Activated CD8-positive, alpha-beta memory T cell treated with anti-CD3 and anti-CD28 coated beads for 1 hour (primary cell): ENCODE data around the gene TMEM89.
A peak's percentile ranks its signal among the peaks of the same experiment; 100 is the strongest.

Experiments
- DNase-seq, 2 donors: peaks; one replicate each; pipeline ENCODE4 v3.0.0-alpha.2; 2020; ENCODE audit warnings: low read depth in 1 of 2; ENCODE audit errors: extremely low read depth in 1 of 2

TMEM89 gene

GRCh38 chr3:48619541-48620524 lies 1.7 kb downstream of the TMEM89 start:
- no peak for DNase-seq

DNA sequence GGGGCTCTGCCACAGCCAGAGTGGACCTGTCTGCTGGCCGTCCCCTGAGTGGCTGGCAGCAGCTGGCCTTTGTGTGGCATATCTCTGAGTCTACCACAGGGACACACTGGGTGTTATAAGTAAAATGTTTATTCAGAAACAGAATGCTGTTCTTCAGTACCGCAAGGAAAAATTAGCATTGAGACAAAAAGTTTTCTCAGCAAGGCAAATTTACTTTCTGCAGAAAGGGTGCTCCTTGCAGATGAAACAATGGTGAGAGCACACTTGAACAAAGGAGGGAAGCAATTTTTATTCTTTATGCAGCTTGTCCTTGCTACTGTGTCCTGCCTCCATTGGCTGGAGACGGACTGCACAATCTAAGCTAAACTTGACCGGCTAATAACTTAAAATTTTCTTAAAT lies 4.0 kb downstream of the TMEM89 start:
- no peak for DNase-seq

DNA sequence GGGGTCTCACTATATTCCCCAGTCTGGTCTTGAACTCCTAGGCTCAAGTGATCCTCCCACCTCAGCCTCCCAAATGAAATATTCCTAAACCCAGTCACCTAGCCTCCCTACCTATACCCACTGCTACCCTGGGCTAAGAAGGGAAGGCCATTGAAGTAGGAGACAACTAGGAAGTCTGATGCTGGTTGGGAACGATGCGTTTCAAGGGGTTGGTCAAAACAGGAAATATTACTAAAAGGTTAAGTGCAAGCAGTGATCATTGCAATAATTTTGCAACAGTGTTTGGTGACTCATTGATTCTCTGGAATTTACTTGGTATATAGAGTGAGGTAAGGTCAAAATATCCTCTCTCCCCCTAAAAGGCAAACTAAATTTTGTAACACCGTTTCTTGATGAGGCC lies 7.5 kb downstream of the TMEM89 start:
- no peak for DNase-seq

DNA sequence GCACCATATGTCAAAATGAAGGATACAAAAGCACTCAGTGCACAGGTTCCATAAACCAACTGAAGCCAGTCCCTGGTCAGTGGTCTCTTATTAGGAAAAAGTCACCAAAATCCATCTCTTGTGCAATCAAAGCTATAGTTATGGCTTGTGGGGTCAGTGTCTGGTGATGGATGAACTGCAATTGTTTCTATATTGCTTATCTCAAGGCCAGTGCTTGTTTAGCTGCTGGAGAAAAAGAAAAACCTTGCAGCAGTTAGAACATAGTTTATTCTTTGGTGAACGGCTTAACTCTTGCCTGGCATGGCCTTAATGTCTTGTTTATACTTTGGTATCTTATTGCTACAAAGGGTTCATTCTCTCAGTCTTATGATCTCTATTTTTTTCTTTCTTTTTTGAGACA lies 9.3 kb downstream of the TMEM89 start:
- DNase-seq = no peak

- peak; percentile 71 to 87 for DNase-seq
Observed at GRCh38 chr3:48609088-48610005, 12.2 kb downstream of the TMEM89 start, which contains the start of gene UQCRC1. Gene UQCRC1 (minus strand): TSS chr3:48609646. CDS start chr3:48609620, 26 bp downstream.

DNA sequence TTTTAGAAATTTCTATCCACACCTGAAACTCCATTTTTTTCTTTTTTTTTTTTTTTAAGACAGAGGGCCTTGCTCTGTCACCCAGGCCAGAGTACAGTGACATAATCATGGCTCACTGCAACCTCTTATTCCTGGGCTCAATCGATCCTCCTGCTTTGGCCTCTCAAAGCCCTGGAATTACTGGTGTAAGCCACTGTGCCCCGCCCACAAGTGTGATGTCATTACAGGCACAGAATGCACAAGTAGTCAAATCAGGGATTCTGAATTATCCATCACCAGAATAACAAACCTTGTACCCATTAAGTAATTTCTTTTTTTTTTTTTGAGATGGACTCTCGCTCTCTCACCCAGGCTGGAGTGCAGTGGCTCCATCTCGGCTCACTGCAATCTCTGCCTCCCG lies 14.1 kb downstream of the TMEM89 start:
- no peak for DNase-seq

DNA sequence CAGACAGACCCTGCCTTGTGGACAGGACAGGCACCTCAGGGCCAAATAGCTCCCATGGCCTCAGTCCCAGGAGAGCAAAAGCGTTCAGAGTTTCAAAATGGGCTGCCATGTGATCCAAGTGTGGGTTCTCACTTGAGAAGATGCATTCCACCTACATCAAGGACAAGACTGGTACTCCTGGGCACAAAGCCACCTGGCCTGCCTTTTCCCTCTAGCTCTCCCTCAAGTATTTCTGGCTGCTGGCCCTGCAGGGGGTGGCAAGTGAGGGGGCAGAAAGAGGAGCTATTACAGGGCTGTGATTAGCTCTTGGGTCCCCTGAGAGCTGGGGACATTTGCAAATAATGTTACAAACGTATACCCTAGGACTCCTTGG lies 20.0 kb downstream of the TMEM89 start:
- no peak for DNase-seq

GRCh38 chr3:48600711-48601621 lies 20.6 kb downstream of the TMEM89 start:
- no peak for DNase-seq

DNA sequence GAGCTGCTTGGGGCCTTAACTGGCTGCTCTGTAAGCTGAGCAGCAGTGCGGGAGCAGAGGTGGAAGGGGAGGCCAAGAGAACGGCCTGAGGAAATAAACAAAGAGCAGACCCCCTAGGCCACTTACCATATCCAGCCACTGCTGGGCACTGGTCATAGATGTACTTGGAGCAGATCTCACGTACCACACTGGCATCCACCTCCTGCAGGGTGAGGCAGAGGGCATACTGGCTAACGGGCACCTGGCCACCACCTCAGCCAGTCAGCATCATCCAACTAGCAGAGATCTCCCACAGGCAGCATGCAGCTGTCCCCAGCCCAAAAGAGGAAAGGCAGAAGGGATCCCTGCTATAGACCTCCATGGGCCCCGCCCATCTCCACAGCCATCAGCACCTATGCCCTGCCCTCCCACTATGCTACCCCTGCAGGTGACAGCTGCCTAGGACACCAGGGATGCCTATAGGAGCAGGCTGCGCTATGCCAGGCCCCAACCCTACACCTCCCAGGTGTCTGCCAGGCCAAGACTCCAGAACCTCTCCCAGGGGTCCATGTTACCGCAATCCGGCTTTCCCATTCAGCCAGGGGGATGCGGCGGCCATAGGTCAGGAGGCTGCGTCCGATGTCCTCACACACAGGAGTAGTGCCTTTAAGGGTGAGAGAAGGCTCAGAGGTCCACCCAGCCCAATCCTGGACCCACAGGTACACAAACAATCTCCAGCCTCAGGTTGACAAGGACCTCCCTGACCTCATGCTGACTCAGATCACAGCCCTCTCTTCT lies 21.9 kb downstream of the TMEM89 start:
- no peak for DNase-seq

- no peak for DNase-seq
Observed at GRCh38 chr3:48599077-48599501, 22.5 kb downstream of the TMEM89 start.

DNA sequence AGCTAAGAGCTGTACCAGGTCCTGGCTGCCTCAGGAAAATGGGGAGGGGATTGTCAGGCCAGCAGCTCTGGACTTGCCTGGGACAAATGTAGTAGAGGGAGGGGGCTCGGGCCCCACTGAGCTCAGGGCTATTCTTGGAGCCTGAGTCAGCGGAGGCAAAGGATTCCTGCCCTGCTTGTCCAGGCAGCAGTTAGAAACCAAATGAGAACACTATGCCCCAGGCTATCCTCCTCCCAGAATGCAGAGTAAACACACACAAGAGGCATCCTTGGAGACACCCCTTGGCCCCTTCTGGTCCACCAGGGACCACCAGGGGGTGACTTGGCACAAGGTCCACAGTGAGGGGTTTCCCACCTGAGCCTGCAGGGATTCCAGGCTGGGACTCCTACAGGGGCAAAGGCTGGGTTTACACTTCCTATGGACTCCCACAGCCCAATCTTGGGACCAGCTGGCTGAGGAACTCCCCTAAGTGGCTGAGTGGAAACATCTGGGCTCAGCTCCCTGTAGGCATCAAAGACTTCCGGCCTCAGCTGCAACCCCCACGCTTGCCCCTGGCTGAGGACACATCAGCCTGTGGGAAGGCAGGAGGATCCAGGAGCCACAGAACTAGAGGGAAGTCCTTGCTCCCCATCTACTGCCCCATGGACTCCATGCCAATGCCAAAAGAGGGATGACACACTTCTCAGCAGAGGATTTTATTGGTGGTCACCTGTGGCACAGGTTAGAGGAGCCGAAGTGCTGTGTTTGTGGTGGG lies 23.1 kb downstream of the TMEM89 start:
- DNase-seq = no peak

GRCh38 chr3:48597408-48597800 lies 24.2 kb downstream of the TMEM89 start:
- DNase-seq = no peak

DNA sequence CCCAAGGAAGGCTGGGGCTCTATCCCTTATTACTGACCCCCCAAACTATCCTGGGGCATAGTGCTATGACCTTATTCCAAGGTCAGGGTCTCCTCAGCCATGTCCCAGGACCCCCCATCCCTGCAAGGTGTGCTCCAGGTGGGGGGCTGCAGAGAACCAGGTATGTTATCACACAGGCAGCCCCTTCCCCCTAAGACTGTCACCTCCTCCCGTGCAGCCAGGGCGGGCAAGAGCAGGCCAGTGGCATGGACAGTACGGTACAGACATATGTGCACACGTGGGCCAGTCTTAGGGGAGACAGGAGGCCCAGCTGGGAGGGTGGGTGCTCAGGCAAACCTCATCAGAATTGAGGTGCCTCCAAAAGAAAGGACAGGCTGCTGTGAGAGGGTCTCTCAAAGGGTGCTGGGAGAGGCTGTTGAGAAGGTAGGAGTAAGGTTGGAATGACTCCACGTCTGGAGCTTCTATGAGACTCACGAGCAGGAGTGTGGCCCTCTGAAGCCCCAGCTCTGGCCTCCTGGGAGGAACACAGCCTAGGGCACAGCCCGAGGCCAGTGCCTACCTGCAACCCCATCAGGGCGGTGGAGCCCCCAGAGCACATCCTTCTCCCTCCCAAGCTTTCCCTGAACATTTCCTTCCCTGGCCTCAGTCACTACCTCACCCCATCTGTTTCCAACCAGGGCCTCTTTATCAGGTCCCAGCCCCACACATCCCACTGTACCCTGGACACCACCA lies 24.7 kb downstream of the TMEM89 start:
- DNase-seq = no peak

GRCh38 chr3:48596157-48596556 lies 25.4 kb downstream of the TMEM89 start:
- DNase-seq = no peak

DNA sequence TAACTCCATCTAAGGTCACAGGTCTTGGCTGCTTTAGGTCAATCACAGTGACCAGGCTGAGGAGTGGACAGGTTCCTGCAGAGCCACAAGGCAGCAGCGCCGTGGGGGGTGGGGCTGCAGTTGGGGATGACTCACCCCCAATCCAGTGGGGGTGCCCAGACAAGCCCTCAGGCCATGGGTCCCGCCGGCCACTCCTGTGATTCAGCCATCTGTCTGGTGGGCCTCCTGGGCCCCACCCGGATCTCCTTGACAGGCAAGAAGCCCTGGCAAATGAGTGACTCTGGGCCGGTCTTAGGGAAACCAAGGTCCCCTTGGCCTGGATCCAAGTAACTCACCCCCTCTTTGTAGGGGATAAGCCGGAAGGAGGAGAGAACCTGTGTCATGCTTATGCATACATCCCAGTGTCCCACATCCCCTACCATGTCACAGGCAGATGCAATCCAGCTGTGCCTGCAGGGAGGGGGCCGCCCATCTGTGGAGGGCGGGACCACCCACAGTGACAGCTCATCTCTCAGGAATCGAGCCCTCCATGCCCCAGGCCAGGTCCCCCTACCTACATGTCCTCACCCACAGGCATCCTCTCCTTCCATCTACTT lies 25.9 kb downstream of the TMEM89 start:
- DNase-seq = no peak

DNA sequence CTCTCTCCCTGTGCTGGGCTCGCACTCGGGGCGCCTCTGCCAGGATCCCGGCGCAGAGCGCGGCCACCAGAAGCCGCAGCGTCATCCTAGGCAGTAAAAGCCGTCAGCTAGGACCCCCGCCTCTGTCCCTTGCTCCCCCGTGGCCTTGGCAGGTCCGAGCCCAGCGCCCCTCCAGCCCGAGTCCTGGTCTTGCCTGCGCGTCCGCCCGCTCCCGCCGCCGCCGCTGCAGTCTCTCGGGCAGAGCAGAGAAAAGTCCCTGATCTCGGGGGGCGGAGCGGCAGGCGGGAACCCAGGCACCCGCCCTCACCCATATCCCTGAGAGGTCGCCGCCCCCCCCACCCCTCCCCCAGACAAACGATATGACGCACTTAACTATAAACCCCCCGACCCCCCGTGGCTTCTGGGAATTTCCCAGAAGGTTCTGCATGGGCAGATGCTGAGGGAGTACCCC lies 26.5 kb downstream of the TMEM89 start, which contains the start of gene COL7A1:
Gene COL7A1, minus strand, starts transcription at position 255 of the 451 bp plus-strand sequence. Its CDS starts 170 bp downstream, at position 85.
- DNase-seq = no peak

DNA sequence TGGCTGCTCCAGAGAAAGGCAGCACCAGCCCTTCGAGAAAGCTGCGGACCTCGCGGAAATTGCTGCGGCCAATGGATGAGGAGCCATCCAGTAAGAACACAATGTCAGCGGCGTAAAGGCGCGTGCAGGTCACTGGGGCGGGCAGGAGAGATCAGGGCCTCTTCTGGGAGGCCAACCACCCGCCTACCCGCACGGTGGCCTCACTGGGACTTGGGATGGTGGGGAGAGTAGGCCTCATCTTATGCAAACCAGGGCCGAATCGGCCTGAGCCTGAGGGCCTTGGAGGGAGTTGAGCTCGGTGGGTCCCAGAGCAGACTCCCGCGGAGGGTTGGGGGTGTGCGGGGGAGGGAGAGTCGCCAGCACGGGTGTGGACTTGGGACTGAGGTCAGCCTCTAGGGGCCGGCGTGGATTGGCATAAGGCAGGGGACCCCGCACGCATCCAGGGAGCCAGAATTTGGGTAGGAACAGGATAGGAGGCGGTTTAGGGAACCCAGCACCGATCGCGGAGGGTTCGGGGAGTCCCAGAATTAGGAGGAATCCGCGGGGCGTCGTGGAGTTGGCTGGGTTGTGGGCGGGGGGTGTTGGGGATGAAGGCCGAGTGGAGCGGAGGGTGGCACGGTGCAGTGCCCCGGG lies 27.0 kb downstream of the TMEM89 start:
- DNase-seq = no peak
